DND-41 (cell line): ENCODE data around the gene PRDX2.

Experiments used
- CTCF ChIP-seq: IDR thresholded peaks from 2 replicates; pipeline ENCODE4 v1.5.1; 2012; ENCODE audit warnings: borderline replicate concordance, low read length, moderate library complexity, mild to moderate bottlenecking; ENCODE audit not compliant: poor library complexity, severe bottlenecking; ENCODE audit errors: extremely low read depth
- EZH2 ChIP-seq: IDR thresholded peaks from 3 replicates; pipeline ENCODE4 v1.6.1; 2012; ENCODE audit warnings: borderline replicate concordance, low read depth, mild to moderate bottlenecking, moderate library complexity, low read length, inconsistent platforms; ENCODE audit not compliant: severe bottlenecking

- TF ChIP-seq CTCF = no peak
- no peak for TF ChIP-seq EZH2
Measured at GRCh38 chr19:12800923-12801465, 606 bp downstream of the PRDX2 start.
